IPS-NIHi7 (cell line): ENCODE measurements around the gene ZNRF3.
"Not testable (repeated sequence)": the region's sequence is repeated elsewhere in the genome, so short reads cannot be mapped to it uniquely, and the experiment has no call there.

Experiments used
- DNase-seq: peaks from one replicate; pipeline ENCODE4 v3.0.0; 2012; ENCODE audit warnings: mixed read lengths; ENCODE audit errors: extremely low spot score

The ZNRF3 gene

DNA sequence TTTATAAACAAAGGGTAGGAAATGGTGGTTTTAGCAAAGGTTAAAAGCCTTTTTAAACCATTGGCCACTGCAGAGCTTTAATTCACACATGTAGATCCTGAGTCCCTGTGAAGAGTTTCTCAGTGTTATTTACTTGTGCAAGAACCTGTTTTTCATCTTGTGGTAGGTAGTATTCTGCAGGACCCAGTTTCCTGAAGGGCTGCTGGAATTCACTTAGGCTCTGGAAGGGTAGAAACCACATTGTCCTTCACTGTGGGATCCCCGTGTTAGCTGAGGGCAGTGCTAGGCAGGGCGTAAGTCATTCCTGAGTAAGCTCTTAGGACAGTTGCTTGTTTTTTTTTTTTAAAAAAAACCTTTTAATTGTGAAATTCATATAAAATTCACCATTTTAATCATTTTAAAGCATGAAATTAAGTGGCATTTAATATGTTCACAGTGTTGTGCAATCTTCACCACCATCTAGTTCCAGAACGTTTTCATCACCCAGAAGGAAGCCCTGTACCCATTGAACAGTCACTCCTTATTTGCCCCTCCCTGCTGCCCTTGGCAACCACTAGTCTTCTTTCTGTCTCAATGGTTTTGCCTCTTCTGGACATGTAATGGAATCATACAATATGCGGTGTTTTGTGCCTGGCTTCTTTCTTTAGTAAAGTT, 100.5 kb downstream of the ZNRF3 start:
- peak; percentile 35 for DNase-seq

DNA sequence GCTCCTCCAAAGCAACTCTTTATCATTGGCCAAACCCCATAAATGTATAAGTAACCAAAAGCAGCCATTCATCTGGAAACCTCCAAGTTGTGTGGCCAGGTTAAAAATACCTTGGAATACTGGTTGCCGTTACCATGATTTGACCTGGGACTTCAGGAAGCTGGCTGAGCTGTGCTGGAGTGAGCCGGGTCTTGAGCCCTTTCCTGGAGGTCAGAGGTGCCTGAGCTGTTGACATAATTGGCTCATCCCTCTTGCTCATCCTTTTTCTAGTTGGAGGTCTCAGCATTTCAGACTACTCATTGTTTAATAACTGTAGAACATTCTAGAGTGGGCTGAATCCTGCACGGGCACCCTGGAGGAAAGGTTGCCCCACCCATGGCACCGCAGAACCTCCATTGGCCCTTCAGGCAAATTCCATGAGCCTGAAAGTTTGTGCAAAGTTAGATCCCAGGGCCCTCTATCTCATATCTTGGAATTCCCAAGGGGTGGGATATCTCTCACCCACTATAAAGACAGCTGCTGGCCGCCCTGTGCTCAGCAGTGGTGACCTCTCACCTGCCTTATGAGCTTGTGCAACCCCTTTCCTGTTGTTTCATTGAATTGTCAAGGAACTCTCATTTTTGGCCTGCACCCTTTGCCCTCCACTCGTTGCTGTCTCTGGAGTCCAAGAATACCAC, 101.2 kb downstream of the ZNRF3 start:
- no peak for DNase-seq

DNA sequence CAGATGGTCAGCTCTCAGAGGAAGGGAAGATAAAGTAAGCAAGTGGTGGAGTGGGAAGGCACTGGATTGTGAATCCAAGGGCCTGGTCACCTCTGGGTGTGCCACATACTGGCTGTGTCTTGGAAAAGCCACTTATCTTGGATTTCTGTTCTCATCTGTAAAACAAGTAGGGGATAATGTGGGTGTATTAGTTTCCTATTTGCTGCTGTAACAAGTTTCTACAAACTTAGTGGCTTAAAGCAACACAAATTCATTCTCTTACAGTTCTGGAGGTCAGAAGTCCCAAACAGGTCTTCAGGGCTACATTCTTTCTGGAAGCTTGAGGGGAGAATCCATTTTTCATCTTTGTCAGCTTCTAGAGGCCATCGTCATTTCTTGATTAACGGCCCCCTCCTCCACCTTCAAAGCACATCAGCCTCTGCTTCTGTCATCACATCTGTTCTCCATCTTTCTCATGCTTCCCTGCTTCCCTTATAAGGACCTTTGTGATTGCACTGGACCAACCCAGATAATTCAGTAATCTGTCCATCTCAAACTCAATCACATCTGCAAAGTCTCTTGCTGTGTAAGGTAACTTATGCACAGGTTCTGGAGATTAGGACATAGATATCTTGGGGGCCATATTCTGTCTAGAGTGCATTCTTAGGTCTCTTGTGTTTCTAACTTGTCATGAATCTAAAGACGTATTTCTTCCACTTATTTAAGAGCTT, 102.4 kb downstream of the ZNRF3 start:
- no peak for DNase-seq

DNA sequence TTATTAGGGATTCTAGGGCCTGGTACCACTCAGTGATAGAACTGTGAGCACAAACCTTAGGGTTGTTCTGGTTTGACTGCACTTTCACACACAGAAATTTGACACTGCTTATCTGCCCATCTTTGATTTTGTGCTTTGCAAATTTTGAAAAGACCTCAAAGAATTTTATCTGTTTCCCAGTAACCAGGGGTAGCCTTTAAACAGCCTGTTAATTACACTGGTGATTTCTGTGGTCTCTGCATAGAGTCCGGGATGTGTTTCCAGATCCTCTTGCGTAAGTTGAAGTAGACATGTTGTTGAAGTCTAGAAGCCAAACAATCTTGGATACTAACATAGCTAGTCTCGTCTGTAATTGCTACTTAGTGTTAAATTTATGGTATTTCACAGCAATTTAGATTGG, 103.0 kb downstream of the ZNRF3 start:
- no peak for DNase-seq

DNA sequence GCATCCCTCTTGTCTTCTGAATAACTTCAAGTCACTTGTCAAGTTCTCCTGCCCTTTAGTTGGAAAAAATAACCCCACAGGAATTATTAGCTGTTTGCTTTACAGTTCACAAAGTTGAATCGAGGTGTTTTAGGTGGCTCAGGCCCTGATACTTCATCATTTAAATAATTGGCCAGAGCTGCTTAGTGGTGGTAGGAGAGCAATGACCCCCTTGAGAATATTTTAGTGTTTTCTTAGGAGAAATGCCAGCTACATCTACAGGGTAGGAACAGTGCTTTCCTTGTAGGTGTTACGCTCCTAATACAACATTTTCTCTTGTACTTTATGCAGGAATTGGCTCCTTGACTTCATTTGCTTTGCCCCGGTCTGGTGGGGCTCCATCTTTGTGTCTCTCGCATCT, 105.1 kb downstream of the ZNRF3 start:
- DNase-seq, result no peak

DNA sequence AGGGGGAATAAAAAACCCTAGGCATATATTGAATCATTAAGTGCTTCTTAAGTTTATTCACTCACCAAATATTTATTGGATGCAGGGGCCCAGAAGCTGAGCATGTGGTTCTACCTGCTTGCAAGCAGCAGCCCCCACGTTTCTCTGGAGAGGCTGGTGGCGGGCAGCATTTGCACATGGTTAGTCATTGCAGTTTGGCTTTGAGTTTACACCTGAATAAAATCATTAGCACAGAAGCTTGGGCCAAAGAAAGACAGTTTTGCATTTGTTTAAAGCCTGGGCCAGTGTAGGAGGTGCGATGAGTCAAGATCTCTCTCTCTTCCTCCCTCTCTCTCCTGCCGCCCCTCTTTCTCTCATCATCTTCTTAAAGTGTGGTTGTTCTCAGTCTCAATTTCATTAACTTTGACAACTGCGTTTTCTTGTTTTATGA, 105.7 kb downstream of the ZNRF3 start:
- DNase-seq, result peak; percentile 62

DNA sequence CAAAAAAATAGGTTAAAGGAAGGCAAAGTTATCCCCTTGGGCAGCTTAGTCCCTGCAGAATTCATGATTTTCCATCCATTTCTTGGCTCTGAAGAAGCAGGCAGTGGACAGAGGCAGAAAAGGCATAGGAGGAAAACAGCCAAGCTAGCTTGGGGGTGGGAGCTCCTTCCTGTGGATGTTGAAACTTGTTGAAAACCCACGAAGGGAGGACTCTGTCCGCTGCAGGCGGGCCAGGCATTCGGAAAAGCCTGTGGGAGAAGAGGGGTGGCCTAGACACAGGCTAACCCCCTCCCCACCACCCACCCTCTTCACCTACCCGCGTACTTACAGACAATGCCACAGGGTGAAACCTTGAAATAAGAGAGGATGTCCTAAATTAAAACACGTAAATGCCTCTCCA, 106.1 kb downstream of the ZNRF3 start:
- DNase-seq, result no peak

DNA sequence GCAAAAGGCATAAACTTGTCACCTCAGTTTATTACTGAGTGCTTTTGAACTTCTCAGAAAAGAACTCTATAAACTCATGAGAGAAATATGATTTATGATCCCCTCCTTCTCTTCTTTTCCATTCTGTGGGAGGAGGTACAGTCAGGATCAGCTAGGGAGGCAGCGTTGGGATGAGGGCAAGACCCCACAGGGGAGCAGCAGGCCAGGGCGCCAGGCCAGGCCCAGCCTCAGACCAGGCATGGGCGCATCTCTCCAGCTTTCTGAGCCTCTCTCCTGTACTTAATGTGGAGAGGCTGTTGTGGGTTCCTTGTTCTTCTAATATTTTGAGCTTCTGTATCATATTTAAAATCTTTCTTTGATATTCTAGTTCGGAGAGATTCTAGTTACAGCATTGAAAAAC, 106.5 kb downstream of the ZNRF3 start:
- DNase-seq, result no peak

DNA sequence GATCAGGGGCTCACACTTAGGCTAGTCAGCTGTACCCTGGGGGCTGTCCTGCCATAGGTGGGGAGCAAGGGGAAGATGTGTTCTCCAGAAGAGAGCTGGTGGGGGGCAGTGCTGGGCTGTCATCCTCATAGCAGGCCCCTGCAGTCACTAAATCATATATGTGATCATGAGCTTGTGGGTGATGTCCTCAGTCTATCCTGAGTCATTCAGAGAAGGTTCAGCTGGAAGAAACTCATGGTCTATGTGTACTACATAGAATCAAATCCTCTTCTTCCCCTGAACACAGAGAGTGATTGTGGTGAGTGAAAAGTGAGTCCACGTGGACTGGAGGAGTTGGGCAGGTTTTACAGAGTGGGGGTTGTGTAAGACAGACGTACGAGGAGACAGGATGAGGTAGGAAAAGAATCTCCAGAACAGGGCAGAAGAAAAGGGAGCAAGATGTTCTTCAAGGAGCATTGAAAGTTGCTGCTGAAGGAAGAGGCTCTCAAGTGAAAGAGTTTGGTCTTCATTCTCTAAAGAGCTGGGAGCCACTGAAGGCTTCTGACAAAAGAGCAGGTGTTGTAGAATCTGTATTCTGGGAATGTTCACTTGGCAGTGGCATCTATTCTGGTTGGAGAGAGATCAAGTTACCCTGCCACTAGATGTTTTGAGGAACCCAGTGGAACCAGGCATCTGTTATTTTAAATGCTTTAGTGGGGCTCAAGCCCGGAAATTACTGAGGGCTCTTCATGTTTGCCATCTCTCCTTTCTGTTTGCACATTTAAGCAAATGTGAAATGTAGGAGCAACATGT, 109.4 kb downstream of the ZNRF3 start:
- DNase-seq, result no peak

DNA sequence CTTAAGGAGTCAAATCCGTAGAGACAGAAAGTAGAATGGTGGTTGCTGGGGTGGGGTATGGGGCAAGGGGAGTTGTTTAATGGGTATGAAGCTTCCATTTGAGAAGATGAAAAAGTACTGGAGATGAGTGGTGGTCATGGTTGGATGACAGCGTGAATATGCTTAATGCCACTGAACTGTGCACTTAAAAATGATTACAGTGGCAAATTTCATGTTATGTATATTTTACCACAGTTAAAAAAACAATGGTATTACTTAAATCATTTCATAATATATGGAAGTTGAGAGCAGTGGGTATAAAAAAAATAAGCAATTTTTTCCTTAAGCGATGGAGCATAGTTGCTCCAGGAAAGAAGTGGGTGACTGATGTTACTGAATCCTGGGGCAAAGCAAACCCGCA, 111.2 kb downstream of the ZNRF3 start:
- no peak for DNase-seq

DNA sequence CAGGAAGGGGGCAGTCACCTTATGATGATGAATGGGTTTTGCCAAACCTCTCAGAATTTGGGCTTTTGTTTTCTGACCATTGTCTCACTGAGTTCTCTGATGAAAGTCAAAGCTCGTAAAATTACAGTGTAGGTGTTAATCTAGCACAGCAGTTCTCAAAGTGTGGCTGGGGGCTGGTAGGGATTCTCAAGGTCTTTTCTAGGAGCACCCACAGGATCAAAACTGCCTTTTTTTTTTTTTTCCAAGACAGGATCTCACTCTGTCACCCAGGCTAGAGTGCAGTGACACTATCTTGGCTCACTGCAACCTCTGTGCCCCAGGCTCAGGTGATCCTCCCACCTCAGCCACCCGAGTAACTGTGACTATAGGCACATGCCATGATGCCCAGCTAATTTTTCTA, 112.2 kb downstream of the ZNRF3 start:
- DNase-seq, result no peak

DNA sequence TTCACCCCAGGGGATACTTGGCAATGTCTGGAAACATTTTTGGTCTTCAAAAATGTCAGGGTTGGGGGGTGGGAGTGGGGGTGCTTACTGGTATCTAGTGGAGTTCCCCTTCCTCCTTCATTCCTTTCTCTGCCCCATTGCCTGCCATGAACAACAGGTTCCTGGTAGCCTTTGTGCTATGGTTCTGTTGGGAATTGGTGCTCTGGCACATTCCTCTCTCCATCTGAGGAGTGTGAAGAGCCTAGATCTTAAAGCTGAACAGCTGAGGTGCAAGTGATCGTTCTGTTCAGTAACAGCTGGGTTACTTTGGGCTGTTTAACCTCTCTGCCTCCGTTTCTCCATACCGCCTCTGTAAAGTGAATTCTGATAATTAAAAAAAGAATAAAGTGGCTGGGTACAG, 114.0 kb downstream of the ZNRF3 start:
- DNase-seq, result no peak

DNA sequence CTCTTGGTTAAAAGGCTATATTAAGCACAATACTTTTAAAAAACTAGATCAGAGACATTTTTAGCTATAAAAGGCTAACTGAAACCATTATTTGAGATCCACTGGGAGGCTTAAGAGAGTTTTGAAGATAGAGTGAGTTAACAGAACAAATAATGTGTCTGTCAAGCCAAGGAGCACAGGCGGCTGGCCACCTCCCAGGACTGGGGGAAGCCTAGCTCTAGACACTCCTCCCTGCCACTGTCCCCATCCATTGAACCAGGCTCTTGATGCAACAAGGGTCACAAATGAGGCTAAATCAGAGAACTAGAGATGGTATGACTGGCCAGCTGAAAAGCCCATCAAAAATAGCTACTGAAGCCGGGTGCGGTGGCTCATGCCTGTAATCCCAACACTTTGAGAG, 115.3 kb downstream of the ZNRF3 start:
- DNase-seq, result no peak

DNA sequence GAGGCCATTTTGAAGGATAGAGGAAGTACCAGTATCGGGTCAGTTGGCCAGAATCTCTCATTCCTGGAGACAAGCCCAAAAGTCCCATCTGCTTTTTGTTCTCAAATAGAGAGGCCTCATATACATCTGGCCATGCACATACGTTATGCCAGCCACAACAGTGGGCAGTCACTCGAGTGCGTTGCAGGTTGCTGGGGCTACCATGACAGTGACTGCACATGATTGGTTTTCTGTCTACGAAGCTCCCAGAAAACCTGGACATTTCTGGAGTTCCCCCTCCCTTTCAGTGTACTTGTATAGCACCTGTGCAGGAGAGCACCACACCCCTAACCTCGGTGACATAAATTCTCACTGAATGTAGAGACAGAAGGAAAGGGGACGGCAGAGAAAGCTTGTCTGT, 116.1 kb downstream of the ZNRF3 start:
- no peak for DNase-seq

DNA sequence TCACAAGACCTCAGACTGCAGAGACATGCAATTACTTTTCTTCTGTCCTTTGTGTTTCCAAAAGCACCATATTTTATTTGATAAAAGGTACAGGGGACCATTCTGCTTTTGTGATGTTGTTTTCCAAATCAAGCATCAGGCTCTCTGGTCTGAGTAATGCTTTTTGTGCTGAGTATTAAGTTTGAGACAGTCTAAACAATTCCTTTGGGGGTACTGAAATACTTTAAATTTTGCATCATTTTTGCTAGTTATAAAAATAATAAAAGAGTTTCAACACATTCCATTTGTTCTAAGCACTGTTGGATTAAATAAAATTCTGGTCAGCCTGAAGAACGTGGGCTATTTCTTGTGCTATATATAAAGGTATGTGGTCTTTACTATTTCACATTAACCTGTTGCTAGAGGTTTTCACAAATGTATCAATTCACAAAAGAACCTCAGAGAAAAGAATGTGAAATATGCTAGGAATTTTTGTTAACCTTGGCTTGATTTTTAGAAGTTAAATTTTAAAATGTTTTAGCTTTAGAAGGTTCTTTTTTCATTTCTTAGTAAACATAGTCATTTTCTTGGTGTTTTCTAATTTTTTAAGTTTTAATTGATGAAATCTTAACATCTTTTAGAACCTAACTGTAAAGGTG, 116.7 kb downstream of the ZNRF3 start:
- no peak for DNase-seq

DNA sequence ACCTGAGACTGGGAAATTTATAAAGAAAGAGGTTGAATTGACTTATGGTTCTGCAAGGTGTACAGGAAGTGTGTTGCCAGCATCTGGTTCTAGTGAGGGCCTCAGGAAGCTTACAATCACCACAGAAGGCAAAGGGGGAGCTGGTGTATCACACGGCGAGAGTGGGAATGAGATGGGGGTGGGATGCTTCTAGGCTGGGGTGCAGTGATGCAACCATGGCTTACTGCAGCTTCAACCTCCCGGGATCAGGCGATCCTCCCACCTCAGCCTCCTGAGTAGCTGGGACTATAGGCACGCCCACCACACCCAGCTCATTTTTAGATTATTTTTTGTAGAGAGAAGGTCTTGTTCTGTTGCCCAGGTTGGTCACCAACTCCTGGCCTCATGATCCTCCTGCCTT, 117.3 kb downstream of the ZNRF3 start:
- DNase-seq, result no peak

DNA sequence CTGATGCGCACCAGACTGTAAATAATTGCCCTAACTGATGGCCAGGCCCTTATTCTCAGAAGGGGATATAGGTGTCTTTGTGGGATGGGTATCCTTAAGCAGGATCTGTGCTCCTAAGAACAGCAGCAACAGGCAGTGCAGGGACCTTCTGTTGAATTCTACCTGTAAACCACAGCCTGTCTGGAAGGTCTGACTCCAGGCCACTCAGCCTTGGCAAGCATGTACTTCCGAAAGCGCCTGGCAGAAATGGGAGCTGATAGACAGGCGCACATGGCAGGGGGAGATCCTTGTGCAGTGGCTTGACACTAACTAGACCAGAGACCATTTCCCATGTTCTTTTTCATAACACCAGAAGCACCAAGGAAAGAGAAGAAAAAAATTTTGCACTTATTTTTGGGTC, 119.2 kb downstream of the ZNRF3 start:
- no peak for DNase-seq

DNA sequence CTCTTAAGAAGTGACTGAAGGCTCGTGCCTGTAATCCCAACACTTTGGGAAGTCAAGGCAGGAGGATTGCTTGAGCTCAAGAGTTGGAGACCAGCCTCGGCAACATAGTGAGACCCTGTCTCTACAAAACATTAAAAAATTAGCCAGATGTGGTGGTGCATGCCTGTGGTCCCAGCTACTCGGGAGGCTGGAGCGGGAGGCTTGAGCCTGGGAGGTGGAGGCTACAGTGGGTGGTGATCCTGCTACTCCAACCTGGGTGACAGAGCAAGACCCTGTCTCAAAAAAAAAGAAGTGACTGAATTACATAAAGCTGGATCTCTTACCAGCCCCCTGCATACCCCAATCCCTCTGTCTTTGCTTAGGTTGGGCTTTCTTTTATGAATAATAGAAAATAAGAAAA, 120.2 kb downstream of the ZNRF3 start:
- no peak for DNase-seq

DNA sequence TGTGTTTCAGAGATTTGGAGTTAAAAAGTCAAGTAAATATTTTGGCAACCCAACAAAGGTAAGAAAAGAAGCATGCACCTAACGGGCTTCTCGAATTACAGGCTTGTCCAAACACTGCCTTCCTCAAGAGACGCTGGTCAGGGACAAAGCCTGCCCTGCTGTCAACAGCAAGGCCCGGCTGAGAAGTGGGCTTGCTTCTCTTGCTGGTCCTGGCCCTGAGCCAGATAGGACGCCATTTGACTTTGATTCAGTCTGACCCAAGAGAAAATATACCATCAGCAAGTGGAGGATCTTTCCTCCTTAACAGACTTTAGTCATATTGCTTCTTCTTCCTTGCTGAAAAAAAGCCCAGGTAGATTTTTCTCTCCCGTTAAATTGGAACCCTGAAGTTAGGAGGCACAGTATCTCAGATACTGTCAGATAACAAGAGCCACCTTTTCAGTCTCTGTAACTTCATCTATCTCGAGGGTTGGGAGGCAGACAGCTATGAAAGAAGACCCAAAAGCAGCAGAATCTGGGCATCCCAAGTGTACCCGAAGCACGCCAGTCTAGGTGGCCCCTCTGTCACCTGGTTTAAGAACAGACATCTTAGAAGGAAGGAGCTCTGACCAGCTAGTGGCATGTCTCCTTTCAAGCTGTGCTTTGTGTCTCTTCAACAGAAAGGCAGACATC, 120.7 kb downstream of the ZNRF3 start:
- DNase-seq, result peak; percentile 53

DNA sequence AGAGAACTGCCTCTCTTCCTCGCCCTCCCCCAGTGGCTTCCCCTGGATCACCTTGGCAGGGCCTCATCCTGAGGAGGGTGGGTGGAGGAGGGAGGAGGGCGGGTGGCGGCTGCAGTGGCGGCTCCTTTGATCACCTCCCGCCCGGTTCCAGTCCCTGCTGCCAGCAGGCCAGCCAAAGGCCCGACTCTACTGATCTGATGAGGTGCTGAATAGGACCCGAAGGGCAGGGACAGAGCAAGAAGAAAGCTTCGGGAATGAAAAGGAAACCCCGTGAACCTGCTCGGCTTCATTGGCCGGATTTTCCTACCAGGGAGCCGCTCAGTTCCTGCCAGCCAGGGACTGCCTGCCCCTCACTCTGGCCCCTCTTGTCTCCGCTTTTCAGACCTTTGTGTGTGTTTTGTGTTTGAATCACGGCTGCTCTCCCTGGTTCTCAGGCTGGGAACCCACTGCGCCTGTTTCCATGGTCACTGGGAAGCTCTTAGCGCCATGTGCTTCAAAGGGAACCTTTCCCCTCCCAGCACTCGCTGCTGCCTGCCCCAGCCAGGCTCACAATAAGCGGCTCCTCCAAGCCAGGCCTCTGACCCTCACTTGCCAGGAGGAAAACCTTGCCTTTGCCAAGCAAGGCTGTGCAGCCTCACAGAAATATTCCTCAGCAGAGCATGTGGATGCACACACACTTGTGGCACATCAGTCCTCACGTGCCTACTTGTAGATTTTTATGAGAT, 121.4 kb downstream of the ZNRF3 start:
- peak; percentile 86 for DNase-seq

DNA sequence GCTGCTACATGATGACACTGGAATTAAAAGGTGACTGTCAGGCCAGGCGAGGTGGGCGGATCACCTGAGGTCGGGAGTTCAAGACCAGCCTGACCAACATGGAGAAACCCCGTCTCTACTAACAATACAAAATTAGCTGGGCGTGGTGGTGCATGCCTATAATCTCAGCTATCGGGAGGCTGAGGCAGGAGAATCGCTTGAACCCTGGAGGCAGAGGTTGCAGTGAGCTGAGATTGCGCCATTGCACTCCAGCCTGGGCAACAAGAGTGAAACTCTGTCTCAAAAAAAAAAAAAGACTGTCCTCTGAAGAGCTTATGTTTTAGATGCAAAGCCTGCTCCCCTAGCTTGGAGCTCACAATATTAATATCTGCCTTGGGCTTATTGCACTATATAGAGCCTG, 122.4 kb downstream of the ZNRF3 start:
- DNase-seq, result not testable (repeated sequence)
